AG10803 (cell line): ENCODE data around the gene PCSK4.

Experiments
- DNase-seq: peaks from one replicate; pipeline ENCODE4 v3.0.0; 2010; ENCODE audit warnings: low read depth
- H3K4me3 ChIP-seq: 2 replicates; pipeline ENCODE4 v1.5.1; 2011; ENCODE audit warnings: mild to moderate bottlenecking, low read length, control low read depth
- CTCF ChIP-seq: conservative IDR thresholded peaks from 2 replicates; pipeline ENCODE4 v1.5.1; 2011; ENCODE audit warnings: mild to moderate bottlenecking, low read length, control low read depth, inconsistent platforms

The PCSK4 gene

GRCh38 chr19:1524972-1525325 lies 34.8 kb upstream of the PCSK4 start:
- TF ChIP-seq CTCF = no peak
- no peak for DNase-seq
- H3K4me3 ChIP-seq = no peak overlapping the region

- DNase-seq = no peak
- H3K4me3 ChIP-seq = no peak overlapping the region
- no peak for TF ChIP-seq CTCF
Measured at GRCh38 chr19:1524287-1524971, 34.3 kb upstream of the PCSK4 start.

GRCh38 chr19:1523412-1524286 lies 33.5 kb upstream of the PCSK4 start, which contains the start of gene PLK5:
TSS of gene PLK5 (plus strand) at chr19:1524077. CDS start at chr19:1526997, 2,920 bp downstream.
- no peak for DNase-seq
- no peak for TF ChIP-seq CTCF
- H3K4me3 ChIP-seq = no peak within 1 kb of the TSS

GRCh38 chr19:1522838-1523237 lies 32.7 kb upstream of the PCSK4 start:
- TF ChIP-seq CTCF = no peak
- no peak overlapping the region for H3K4me3 ChIP-seq
- DNase-seq = no peak

- no peak for TF ChIP-seq CTCF
- no peak for DNase-seq
- no peak overlapping the region for H3K4me3 ChIP-seq
Measured at GRCh38 chr19:1522061-1522460, 31.9 kb upstream of the PCSK4 start.

GRCh38 chr19:1521636-1522035 lies 31.5 kb upstream of the PCSK4 start:
- DNase-seq = no peak
- H3K4me3 ChIP-seq = no peak overlapping the region
- no peak for TF ChIP-seq CTCF
